ENCODE measurements around the gene CRBN.

The CRBN gene

GRCh38 chr3:3110299-3110630 is 69.2 kb downstream of the CRBN start, which contains the start of gene IL5RA:
Gene IL5RA, minus strand, starts transcription at chr3:3110374. Its CDS starts 5,390 bp downstream, at chr3:3104984.
- DNase-seq (ENCODE audit: low spot score), result no peak

GRCh38 chr3:3109407-3110298 is 69.8 kb downstream of the CRBN start:
- DNase-seq (ENCODE audit: low spot score), result no peak

- DNase-seq (ENCODE audit: low spot score), result no peak
Measured at GRCh38 chr3:3107858-3108257, 71.6 kb downstream of the CRBN start.

GRCh38 chr3:3107181-3107580 is 72.3 kb downstream of the CRBN start:
- no peak for DNase-seq (ENCODE audit: low spot score)

- no peak for DNase-seq (ENCODE audit: low spot score)
Measured at GRCh38 chr3:3105815-3106214, 73.7 kb downstream of the CRBN start.

- no peak for DNase-seq (ENCODE audit: low spot score)
Measured at GRCh38 chr3:3105246-3105645, 74.2 kb downstream of the CRBN start.

GRCh38 chr3:3102751-3103150 is 76.7 kb downstream of the CRBN start:
- DNase-seq (ENCODE audit: low spot score), result no peak

GRCh38 chr3:3101660-3102458 is 77.6 kb downstream of the CRBN start:
- no peak for DNase-seq (ENCODE audit: low spot score)
